NT2/D1 (cell line): ENCODE measurements around the gene CCDC34.

Experiments
- SUZ12 ChIP-seq: IDR thresholded peaks from 2 replicates; pipeline ENCODE4 v1.6.1; 2011; ENCODE audit not compliant: insufficient read length, insufficient read depth; ENCODE audit errors: extremely low read depth
- YY1 ChIP-seq: IDR thresholded peaks from 2 replicates; pipeline ENCODE4 v1.6.1; 2011; ENCODE audit not compliant: insufficient read length, insufficient read depth
- ZNF274 ChIP-seq: IDR thresholded peaks from 2 replicates; pipeline ENCODE4 v1.6.1; 2011; ENCODE audit warnings: mild to moderate bottlenecking, low read depth, low read length

- no peak for TF ChIP-seq SUZ12
- no peak for TF ChIP-seq YY1
- no peak for TF ChIP-seq ZNF274
Observed at GRCh38 chr11:27390318-27391295, 27.6 kb upstream of the CCDC34 start.
